Adrenal gland (tissue), 19 donors: Measurements from ENCODE around the gene CFHR4. TPM values are rescaled to one million over a fixed set of nuclear protein-coding genes. Genes with fewer than 3 reads are reported as not detected.
"Not testable (repeated sequence)": the region's sequence is repeated elsewhere in the genome, so short reads cannot be mapped to it uniquely, and the experiment has no call there.

Source experiments
- DNase-seq, 7 donors: peaks; one replicate each; pipeline ENCODE4 v3.0.0-alpha.2; 2019 to 2020
- H3K27ac ChIP-seq, 5 donors: fragments of 200-600 bp; sonication (generic) in 4 of 5; 1 replicate in 3 of 5; 2 replicates in 2 of 5; pipeline versions ENCODE4 v1.5.1 to v1.8.0; 2016 to 2020; ENCODE audit warnings: mild to moderate bottlenecking in 1 of 5
- H3K27me3 ChIP-seq: fragments of 200-600 bp; 2 replicates; pipeline ENCODE4 v1.8.0; 2021
- H3K36me3 ChIP-seq, 2 donors: fragments of 200-600 bp; replicated peaks in 1 of 2; 1 replicate in 1 of 2; 2 replicates in 1 of 2; pipeline versions ENCODE4 v1.5.1 to v1.8.0; 2018 to 2022
- H3K4me1 ChIP-seq, 2 donors: fragments of 200-600 bp; replicated peaks in 1 of 2; 1 replicate in 1 of 2; 2 replicates in 1 of 2; pipeline versions ENCODE4 v1.5.1 to v1.8.0; 2018 to 2021
- H3K4me3 ChIP-seq, 4 donors: fragments of 200-600 bp; sonication (generic) in 3 of 4; one replicate each; pipeline ENCODE4 v1.5.1; 2016 to 2018
- H3K9me3 ChIP-seq, 3 donors: fragments of 200-600 bp; sonication (generic) in 1 of 3; replicated peaks in 1 of 3; 1 replicate in 2 of 3; 2 replicates in 1 of 3; pipeline versions ENCODE4 v1.5.1 to v1.8.0; 2016 to 2021
- POLR2A ChIP-seq, 2 donors: fragments of 450-650 bp; IDR thresholded peaks; one replicate each; pipeline ENCODE4 v1.6.1; 2017; ENCODE audit warnings: antibody characterized with exemption in 2 of 2, mild to moderate bottlenecking in 2 of 2, moderate library complexity in 1 of 2
- WGBS, 4 donors: extraction: QIAGEN DNeasy Blood & Tissue Kit in 2 of 4; methylation state at CpG; one replicate each; pipeline versions ENCODE4 v1.1.5 to v1.1.7; 2013 to 2017; 5-methylcytosine and 5-hydroxymethylcytosine counted together
- intact Hi-C, 2 donors: fragments of 100-400 bp; cut with DNase I; formaldehyde crosslinking; loops; one replicate each; pipeline versions ENCODE4 v1.14.1 to v1.15.0; 2022 to 2023
- long read RNA-seq, 10 donors: library from polyadenylated mRNA in 3 of 10; unstranded in 2 of 10; stranded (forward) in 1 of 10; transcript quantifications; one replicate each; pipeline ENCODE4 v2.0.0 and lab custom pipeline, GENCODE V29; 2021 to 2026
- polyA plus RNA-seq, 3 donors: library from polyadenylated mRNA; stranded (reverse); fragments of 200-250 nt in 2 of 3; fragments of 350-450 nt in 1 of 3; fragmentation: Illumina TruSeq in 1 of 3; extraction: RNeasy Lipid Tissue Mini Kit (QIAGEN cat#74804) in 1 of 3; gene quantifications; one replicate each; pipeline ENCODE4 v1.2.3, GENCODE V29; 2013 to 2014
- total RNA-seq, 9 donors: library from RNA; depleted of rRNA in 4 of 9; stranded (reverse); fragments of >200 nt in 4 of 9; fragments of 120-200 nt in 1 of 9; fragmentation: NEBNext Ultra II Directional in 1 of 9; extraction: Animal tissue kit (Norgen Biotek cat#: 25700) in 1 of 9; gene quantifications; one replicate each; pipeline versions ENCODE4 v1.1.0 to v1.2.4, GENCODE V29; 2013 to 2023
- TF ChIP-seq, protein P1 (sequence below), 6 experiments: fragments of 450-650 bp in 4 of 6; fragments of 200-600 bp in 2 of 6; sonication (generic) in 1 of 6; IDR thresholded peaks; 1 replicate in 5 of 6; 2 replicates in 1 of 6; pipeline versions ENCODE4 v1.5.1 to v1.8.0; 2016 to 2021; ENCODE audit warnings: antibody characterized with exemption in 6 of 6, mild to moderate bottlenecking in 2 of 6, moderate library complexity in 1 of 6
- donor health status: healthy with polysubstance abuse.
- donor health status: Bipolar disorder and iron deficiency.
- donor health status: DM: yes; HTN: yes; CAD: no.
- donor health status: DM: no; HTN: no; CAD: no.
- donor health status: DM: no; HTN: no; CAD: no.
- donor health status: DM: yes; HTN: yes; CAD: no.

The CFHR4 gene
- under 1 TPM in 1 of 9 donors, not detected in 8; 0.18 TPM for total RNA-seq
- under 1 TPM in 1 of 3 donors, not detected in 2; 0.47 TPM for polyA plus RNA-seq
- long read RNA-seq, donor 1: 0 reads
- long read RNA-seq, donor 2: 0 reads
- long read RNA-seq, donor 3: 0 reads
- long read RNA-seq, donor 4: 0 reads
- long read RNA-seq, donor 5: 0 reads
- long read RNA-seq, donor 6: 0 reads
- long read RNA-seq, donor 7: 0 reads
- long read RNA-seq, donor 8: 0 reads
- long read RNA-seq, donor 9: 0 reads
- long read RNA-seq, donor 10: 0 reads

DNA sequence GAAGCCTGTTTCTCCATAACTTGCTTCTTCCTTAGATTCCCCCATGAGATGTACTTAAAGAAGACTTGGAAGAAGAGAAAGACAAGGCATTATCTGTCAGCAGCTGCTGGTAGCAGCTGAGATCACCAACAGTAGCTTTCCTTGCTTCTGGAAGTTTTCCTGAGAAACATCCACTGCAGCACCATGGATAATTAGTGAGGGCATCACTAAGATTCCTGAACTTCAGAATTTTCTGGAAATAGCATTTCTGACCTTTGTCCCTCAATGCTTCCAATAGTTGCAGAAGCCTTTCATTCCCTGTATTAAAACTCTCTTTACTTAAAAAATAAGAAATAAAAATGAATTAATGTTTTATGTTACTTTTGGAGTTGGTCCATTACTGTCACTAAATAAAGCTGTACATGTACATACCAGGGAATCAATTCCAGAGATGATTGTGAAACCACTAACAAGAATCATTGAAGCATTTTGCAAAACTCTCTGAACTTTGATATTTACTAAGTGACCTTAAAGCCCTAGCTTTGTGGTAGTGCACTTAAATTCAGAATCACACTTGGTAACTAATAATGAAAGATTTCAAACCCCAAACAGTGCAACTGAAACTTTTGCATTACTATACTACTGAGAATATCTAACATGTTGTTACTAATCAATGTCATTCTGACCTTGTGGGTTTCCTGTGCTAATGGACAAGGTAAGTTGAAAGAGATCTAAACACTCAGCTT, at the start of gene CFHR4:
CFHR4 (plus strand) TSS at position 538 of the 725 bp plus-strand sequence; CDS start at position 637, 99 bp downstream.
- Histone ChIP-seq H3K27me3 (no peaks in the 10 kb centered on the region), H3K27ac (no peak within 1 kb of the TSS), H3K36me3 (no peaks in the 10 kb centered on the region), H3K9me3 (no peaks in the 10 kb centered on the region), H3K4me3 (no peak within 1 kb of the TSS), H3K4me1 (no peaks in the 10 kb centered on the region)
- TF ChIP-seq, protein P1, sequence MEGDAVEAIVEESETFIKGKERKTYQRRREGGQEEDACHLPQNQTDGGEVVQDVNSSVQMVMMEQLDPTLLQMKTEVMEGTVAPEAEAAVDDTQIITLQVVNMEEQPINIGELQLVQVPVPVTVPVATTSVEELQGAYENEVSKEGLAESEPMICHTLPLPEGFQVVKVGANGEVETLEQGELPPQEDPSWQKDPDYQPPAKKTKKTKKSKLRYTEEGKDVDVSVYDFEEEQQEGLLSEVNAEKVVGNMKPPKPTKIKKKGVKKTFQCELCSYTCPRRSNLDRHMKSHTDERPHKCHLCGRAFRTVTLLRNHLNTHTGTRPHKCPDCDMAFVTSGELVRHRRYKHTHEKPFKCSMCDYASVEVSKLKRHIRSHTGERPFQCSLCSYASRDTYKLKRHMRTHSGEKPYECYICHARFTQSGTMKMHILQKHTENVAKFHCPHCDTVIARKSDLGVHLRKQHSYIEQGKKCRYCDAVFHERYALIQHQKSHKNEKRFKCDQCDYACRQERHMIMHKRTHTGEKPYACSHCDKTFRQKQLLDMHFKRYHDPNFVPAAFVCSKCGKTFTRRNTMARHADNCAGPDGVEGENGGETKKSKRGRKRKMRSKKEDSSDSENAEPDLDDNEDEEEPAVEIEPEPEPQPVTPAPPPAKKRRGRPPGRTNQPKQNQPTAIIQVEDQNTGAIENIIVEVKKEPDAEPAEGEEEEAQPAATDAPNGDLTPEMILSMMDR (IDR thresholded peaks at IDR 0.05): no peak
- TF ChIP-seq POLR2A (IDR thresholded peaks at IDR 0.05): no peak
- intact Hi-C loops: no loop called here
- no peak for DNase-seq

DNA sequence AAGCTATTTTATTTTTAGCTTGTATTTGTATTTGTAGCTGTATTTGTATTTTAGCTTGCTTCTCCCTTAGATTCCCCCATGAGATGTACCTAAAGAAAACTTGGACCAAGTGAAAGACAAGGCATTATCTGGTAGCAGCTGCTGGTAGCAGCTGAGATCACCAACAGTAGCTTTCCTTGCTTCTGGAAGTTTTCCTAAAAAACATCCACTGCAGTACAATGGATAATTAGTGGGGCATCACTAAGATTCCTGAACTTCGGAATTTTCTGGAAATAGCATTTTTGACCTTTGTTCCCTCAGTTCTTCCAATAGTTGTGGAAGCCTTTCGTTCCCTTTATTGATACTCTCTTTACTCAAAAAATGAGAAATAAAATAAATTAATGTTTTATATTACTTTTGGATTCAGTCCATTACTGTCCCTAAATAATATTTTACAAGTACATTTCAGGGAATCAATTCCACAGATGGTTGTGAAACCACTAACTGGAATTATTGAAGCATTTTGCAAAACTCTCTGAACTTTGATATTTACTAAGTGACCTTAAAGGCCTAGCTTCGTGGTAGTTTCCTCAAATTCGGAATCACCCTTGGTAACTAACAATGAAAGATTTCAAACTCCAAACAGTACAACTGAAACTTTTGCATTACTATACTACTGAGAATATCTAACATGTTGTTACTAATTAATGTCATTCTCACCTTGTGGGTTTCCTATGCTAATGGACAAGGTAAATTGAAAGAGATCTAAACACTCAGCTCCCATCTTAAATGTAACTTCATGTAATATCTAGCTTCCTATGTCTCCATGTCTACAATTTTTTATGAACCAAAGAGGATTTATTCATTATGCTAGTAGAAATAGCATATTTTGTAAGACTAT, 38.0 kb upstream of the CFHR4 start:
- WGBS, 4 donors: 54 to 72% (median 65%) methylated on average over 2 to 4 of the region's 4 CpGs
- H3K4me3 ChIP-seq, H3K27me3 ChIP-seq, H3K36me3 ChIP-seq, H3K27ac ChIP-seq, DNase-seq, H3K4me1 ChIP-seq, H3K9me3 ChIP-seq, intact Hi-C loops: not testable (repeated sequence)

DNA sequence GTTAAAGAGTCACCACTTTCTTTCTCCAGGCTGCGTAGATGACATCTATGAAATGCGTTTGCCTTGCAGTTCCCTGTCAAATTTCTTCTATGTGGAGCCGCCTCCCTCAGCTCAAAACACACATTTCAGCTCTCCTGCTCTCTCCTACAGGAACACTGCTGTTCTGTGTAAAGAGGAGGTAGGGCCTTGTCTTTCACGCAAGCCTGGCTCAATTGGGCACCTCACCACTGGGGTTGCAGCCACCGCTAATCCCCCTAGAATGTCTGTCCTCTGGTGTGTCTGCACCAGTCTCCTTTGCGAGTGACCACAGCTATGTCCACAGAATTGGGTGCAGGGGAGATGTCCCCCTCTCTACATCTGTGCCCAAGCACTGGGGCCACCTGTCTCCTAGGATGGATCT, 31.8 kb upstream of the CFHR4 start:
- intact Hi-C loops: no loop called here
- no peak for DNase-seq
- H3K9me3 ChIP-seq: no peaks in the 10 kb centered on the region
- H3K27ac ChIP-seq: no peak overlapping the region
- H3K36me3 ChIP-seq: no peaks in the 10 kb centered on the region
- TF ChIP-seq, protein P1 (IDR thresholded peaks at IDR 0.05): no peak
- no peaks in the 10 kb centered on the region for H3K4me1 ChIP-seq
- WGBS, 4 donors: 68 to 79% (median 78%) methylated on average over 4 to 6 of the region's 6 CpGs
- H3K4me3 ChIP-seq: no peak overlapping the region
- H3K27me3 ChIP-seq: no peaks in the 10 kb centered on the region

DNA sequence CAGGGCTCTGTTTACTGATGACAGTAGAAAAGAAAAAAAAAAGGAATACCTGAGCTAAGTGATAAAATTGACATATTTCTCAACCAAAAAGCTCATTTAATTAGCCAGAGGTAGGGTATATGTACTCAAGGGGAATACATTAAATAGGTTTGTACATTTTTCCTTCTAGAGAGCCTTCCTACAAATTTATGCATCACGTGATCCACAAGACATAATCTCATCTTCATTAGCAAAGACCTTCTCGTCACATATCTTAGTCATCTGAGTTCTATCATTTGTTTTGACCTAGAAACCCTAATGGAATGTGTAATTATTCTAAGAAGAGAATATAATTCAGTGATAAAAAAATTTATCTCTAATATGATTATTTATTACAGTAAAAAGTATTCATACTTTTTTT, 30.7 kb upstream of the CFHR4 start:
- H3K4me3 ChIP-seq: no peak overlapping the region
- TF ChIP-seq, protein P1 (IDR thresholded peaks at IDR 0.05): no peak
- TF ChIP-seq POLR2A (IDR thresholded peaks at IDR 0.05): no peak
- no peak overlapping the region for H3K27ac ChIP-seq
- no peaks in the 10 kb centered on the region for H3K4me1 ChIP-seq
- no peaks in the 10 kb centered on the region for H3K27me3 ChIP-seq
- H3K9me3 ChIP-seq: no peaks in the 10 kb centered on the region
- no peaks in the 10 kb centered on the region for H3K36me3 ChIP-seq
- intact Hi-C loops: no loop called here
- no peak for DNase-seq
- WGBS, 4 donors: 59 to 74% (median 65%) methylated on average over 2 of the region's 2 CpGs
